Nephron (organoid): ENCODE results near the gene PPP2R2B.

Source experiments
- H3K27ac Mint-ChIP-seq, 3 experiments: 2 replicates each; pipeline ENCODE4 v1.8.0; 2020; ENCODE audit warnings: mixed read lengths in 3 of 3, mild to moderate bottlenecking in 2 of 3, moderate library complexity in 1 of 3
- H3K27me3 Mint-ChIP-seq: 2 replicates; pipeline ENCODE4 v1.8.0; 2021; ENCODE audit warnings: low read depth, mild to moderate bottlenecking, moderate library complexity, mixed read lengths
- H3K36me3 Mint-ChIP-seq: 2 replicates; pipeline ENCODE4 v1.8.0; 2020; ENCODE audit warnings: low read depth, mixed read lengths
- H3K4me1 Mint-ChIP-seq: 2 replicates; pipeline ENCODE4 v1.8.0; 2020; ENCODE audit warnings: mixed read lengths
- H3K4me3 Mint-ChIP-seq, 3 experiments: 2 replicates each; pipeline ENCODE4 v1.8.0; 2020; ENCODE audit warnings: mild to moderate bottlenecking in 3 of 3, mixed read lengths in 3 of 3, moderate library complexity in 2 of 3
- H3K9me3 Mint-ChIP-seq: 2 replicates; pipeline ENCODE4 v1.8.0; 2020; ENCODE audit warnings: mixed read lengths
- CTCF ChIP-seq, 3 experiments: fragments of 200-600 bp; sonication (generic); IDR thresholded peaks; one replicate each; pipeline ENCODE4 v1.5.0; 2021; ENCODE audit warnings: antibody characterized with exemption in 3 of 3; ENCODE audit not compliant: unreplicated experiment in 3 of 3

The PPP2R2B gene

GRCh38 chr5:146659961-146660360 is 218.6 kb downstream of the PPP2R2B start:
- H3K27ac Mint-ChIP-seq: no peak overlapping the region
- no peaks in the 10 kb centered on the region for H3K9me3 Mint-ChIP-seq
- H3K27me3 Mint-ChIP-seq: no peaks in the 10 kb centered on the region
- no peak for TF ChIP-seq CTCF (IDR thresholded peaks at IDR 0.05; ENCODE audit: unreplicated experiment in 3 of 3)
- H3K36me3 Mint-ChIP-seq: no peaks in the 10 kb centered on the region
- H3K4me1 Mint-ChIP-seq: no peaks in the 10 kb centered on the region
- H3K4me3 Mint-ChIP-seq: no peak overlapping the region

DNA sequence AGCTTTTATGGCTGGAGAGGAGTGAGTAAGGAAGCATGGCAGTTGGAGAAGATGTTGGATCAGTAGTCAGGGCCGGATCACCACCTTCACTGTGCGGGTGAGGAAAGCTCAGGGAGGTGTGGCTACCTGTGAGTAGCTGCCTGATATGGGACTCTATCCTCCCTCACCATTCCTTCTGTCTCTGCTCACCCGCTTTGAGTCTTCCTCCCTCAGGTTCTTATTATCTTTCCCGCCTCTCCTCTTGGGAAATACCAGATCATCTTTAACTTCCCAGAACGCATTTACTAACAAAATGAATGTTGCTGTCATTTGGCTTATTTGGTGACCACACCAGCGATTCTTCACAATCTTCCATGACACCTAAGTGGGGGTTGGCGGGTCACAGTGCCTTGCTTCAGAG is 221.9 kb downstream of the PPP2R2B start:
- H3K36me3 Mint-ChIP-seq: no peaks in the 10 kb centered on the region
- H3K9me3 Mint-ChIP-seq: no peaks in the 10 kb centered on the region
- no peaks in the 10 kb centered on the region for H3K4me1 Mint-ChIP-seq
- H3K27me3 Mint-ChIP-seq: peaks cover 3% of the 10 kb centered on the region
- H3K4me3 Mint-ChIP-seq: no peak overlapping the region
- H3K27ac Mint-ChIP-seq: no peak overlapping the region
- TF ChIP-seq CTCF (IDR thresholded peaks at IDR 0.05; ENCODE audit: unreplicated experiment in 3 of 3): no peak

GRCh38 chr5:146653560-146653959 is 225.0 kb downstream of the PPP2R2B start:
- no peak for TF ChIP-seq CTCF (IDR thresholded peaks at IDR 0.05; ENCODE audit: unreplicated experiment in 3 of 3)
- no peaks in the 10 kb centered on the region for H3K36me3 Mint-ChIP-seq
- no peaks in the 10 kb centered on the region for H3K4me1 Mint-ChIP-seq
- H3K4me3 Mint-ChIP-seq: no peak overlapping the region
- H3K27ac Mint-ChIP-seq: no peak overlapping the region
- H3K9me3 Mint-ChIP-seq: no peaks in the 10 kb centered on the region
- H3K27me3 Mint-ChIP-seq: peaks cover 3% of the 10 kb centered on the region

DNA sequence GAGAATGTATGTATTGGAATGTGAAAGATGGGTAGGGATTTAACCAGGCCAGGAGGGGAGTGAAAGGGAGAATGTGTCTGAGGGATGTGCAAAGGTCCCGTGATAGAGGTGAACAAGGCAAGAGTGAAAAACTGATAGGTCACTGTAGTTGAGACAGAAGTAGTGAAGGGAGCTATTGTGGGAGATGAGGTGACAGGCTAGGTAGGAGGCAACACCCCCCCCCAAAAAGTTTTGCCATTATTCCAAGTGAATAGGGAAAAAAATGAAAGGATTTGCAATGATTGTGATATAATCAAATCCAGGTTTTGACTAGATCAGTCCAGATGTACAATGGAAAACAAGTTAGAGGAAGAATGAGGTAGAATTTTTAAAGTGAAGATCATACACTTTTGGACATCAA is 226.0 kb downstream of the PPP2R2B start:
- Mint-ChIP-seq H3K27ac (no peak overlapping the region), H3K36me3 (no peaks in the 10 kb centered on the region), H3K4me3 (no peak overlapping the region), H3K9me3 (no peaks in the 10 kb centered on the region), H3K27me3 (peaks cover 3% of the 10 kb centered on the region), H3K4me1 (no peaks in the 10 kb centered on the region)
- TF ChIP-seq CTCF (IDR thresholded peaks at IDR 0.05; ENCODE audit: unreplicated experiment in 3 of 3): no peak

DNA sequence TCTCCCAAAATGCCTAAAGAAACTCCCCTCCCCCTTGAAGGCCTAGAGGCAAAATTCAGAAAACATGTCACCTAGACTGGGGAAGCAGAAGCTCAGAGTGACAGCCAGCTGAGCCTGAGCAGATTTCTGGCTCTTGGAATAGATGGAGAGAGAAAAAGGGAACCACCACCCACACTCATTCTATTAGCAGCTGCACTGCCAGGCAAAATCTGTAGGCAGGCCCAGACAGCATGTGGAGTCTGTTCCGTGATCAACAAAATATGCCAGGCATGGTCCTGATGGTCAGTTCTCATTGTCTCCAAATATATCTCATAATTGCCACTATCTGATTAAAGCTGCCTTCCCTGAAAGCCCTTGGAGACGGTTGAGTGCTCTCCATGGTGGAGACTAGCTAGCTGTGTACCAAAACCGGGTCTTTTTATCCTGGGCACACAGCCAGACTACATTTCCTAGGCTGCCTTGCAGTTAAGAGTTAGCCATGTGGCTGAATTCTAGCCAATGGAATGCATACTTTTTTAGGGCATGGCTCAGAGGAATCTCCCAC is 230.8 kb downstream of the PPP2R2B start:
- Mint-ChIP-seq H3K36me3 (no peaks in the 10 kb centered on the region), H3K27ac (no peak overlapping the region), H3K4me3 (no peak overlapping the region), H3K4me1 (no peaks in the 10 kb centered on the region), H3K27me3 (peaks cover 4% of the 10 kb centered on the region), H3K9me3 (no peaks in the 10 kb centered on the region)
- no peak for TF ChIP-seq CTCF (IDR thresholded peaks at IDR 0.05; ENCODE audit: unreplicated experiment in 3 of 3)

DNA sequence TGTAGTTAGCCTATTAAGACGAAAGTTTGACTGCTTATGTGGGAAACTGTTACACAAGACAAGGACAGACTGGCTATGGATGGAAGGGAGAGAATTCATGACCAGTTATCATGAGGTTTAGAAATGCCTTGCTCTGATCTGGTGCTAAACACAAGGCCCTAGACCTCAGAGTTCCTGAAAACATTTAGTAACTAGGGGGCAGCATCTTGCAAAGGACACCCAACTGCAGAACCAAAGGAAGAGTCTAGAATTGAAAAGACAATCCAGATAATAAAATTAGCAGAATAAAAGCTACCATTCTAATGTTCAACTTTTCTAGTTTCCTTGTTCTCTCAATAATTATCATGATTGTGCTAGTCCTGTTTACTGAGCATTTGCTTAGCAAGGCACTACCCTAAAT is 232.1 kb downstream of the PPP2R2B start:
- Mint-ChIP-seq H3K4me3 (no peak overlapping the region), H3K4me1 (no peaks in the 10 kb centered on the region), H3K27ac (no peak overlapping the region), H3K36me3 (no peaks in the 10 kb centered on the region), H3K27me3 (peaks cover 5% of the 10 kb centered on the region), H3K9me3 (no peaks in the 10 kb centered on the region)
- no peak for TF ChIP-seq CTCF (IDR thresholded peaks at IDR 0.05; ENCODE audit: unreplicated experiment in 3 of 3)
